LNCAP (cell line): ENCODE measurements around the gene ASPM.

ENCODE experiments used
- CTCF ChIP-seq: fragments of 450-650 bp; IDR thresholded peaks from 2 replicates; pipeline ENCODE4 v1.5.1; 2017; ENCODE audit warnings: mild to moderate bottlenecking

Gene ASPM, protein sequence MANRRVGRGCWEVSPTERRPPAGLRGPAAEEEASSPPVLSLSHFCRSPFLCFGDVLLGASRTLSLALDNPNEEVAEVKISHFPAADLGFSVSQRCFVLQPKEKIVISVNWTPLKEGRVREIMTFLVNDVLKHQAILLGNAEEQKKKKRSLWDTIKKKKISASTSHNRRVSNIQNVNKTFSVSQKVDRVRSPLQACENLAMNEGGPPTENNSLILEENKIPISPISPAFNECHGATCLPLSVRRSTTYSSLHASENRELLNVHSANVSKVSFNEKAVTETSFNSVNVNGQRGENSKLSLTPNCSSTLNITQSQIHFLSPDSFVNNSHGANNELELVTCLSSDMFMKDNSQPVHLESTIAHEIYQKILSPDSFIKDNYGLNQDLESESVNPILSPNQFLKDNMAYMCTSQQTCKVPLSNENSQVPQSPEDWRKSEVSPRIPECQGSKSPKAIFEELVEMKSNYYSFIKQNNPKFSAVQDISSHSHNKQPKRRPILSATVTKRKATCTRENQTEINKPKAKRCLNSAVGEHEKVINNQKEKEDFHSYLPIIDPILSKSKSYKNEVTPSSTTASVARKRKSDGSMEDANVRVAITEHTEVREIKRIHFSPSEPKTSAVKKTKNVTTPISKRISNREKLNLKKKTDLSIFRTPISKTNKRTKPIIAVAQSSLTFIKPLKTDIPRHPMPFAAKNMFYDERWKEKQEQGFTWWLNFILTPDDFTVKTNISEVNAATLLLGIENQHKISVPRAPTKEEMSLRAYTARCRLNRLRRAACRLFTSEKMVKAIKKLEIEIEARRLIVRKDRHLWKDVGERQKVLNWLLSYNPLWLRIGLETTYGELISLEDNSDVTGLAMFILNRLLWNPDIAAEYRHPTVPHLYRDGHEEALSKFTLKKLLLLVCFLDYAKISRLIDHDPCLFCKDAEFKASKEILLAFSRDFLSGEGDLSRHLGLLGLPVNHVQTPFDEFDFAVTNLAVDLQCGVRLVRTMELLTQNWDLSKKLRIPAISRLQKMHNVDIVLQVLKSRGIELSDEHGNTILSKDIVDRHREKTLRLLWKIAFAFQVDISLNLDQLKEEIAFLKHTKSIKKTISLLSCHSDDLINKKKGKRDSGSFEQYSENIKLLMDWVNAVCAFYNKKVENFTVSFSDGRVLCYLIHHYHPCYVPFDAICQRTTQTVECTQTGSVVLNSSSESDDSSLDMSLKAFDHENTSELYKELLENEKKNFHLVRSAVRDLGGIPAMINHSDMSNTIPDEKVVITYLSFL (N-terminal part only)

DNA sequence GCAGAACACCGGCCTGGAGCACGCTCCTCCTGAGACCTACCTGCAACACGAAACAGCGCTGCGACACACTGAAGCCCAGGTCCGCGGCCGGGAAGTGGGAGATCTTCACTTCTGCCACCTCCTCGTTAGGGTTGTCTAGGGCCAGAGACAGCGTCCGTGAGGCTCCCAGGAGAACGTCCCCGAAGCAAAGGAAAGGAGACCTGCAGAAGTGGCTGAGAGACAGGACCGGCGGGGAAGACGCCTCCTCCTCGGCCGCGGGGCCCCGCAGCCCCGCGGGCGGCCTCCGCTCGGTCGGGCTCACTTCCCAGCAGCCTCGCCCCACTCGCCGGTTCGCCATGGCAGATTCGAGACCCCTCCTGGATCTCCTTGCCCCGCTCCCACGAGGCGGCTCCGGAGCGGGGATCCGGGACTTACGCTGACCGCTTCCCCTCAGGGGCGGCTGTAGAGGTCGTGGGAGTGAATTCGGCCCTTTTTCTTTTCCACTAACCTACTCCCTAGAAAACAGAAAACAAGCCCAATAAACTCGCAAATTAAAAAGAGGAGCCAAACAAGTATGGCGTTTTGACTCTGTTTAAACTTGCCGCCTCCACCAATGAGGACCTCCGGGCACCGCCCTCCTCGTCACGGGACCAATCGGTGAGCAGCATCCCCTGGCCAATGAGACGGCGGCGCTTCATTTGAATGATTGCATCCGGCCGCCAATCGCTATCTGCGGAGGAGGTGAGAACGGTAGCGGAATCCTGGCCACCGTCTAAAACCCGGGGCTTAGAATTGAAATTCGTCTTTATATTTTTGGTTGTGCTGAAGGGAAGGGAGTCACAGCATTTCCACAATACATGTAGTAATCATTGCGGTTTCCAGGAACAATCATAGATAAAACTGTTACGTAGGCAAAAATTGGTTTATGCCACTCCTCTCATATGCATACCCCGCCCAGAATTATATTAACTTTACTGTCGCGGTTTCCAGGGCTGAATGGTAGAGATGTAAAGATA, at the start of gene ASPM:
TSS of gene ASPM (minus strand) at position 569 of the 995 bp plus-strand sequence. CDS start at position 337, 232 bp downstream.
- no peak for TF ChIP-seq CTCF

DNA sequence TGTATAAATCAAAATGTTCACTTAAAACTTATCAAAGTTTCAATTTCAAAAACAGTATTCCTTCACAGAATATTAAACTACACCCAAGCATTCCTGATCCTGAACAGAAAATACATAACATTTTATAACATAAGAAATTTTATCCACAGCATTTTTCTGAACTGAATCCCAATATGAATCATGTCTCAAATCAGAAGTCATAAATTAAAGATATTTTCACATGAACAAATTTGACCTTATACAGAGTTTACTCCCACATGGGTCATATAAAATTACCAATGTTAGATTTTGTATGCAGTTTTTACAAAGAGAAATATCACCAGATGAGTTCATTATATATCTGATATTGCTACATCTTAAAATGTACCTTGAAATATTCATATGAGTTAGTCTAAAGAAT, 48.6 kb upstream of the ASPM start:
- no peak for TF ChIP-seq CTCF

DNA sequence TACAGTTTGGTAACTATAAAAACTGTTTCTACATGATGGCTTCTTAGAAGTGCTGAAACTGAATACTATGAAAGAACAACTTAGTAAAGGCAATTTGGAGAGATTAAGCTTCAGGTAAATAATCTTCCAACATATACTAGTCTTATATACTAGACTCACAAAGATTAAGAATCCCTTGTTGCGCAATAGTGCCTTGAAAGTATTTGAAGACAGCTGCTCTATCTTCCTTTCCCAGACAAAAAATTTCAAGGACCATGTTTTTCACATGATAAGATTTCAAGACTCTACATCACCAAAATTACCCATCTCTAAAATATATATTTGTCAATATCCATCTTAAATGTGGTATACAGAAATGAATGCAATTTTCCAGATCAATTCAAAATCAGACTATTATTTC, 37.7 kb upstream of the ASPM start:
- TF ChIP-seq CTCF = no peak

DNA sequence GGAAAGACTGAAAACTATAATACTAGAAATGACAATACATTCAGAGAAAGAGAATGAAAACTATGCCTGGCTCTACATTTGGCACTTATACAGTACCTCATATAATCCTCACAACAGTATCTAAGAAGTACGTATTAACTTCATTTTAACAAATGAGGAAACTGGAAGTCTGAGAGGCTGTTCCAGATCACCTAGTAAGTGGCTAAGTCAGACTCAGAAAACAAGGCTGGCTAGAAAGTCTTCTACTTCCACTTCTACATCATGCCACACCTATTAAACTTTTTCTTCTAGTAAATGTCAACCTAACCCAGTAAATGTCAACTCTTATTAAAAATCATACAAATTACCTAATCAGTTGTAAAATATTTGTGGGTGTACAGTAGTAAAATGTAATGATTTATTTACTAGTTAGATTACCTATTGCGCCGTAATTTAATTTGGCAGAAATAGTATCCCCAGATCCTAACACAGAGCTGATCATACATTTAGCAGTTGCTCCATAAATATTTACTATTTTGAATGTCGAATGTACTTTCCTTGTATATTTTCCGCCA, 36.8 kb upstream of the ASPM start:
- no peak for TF ChIP-seq CTCF

DNA sequence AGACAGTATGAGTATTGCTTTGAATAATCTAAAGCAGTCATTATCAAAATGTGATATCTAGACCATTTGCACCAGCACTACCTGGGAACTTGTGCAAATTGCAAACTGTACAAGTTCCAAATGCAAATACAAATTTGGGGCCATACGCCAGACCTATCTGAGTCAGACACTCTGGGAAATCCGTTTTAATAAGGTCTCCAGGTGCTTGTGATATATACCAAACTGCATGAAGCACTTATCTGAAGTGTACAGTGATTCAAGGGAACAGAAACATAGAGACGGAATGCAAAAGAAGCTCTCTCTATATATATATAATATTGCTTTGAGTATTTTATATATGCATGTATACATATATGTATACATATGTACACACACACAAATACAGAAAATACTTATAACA, 36.2 kb upstream of the ASPM start:
- no peak for TF ChIP-seq CTCF

GRCh38 chr1:197181982-197182381, 35.5 kb upstream of the ASPM start:
- no peak for TF ChIP-seq CTCF
